ENCODE data around the gene BICC1. TPM values are rescaled to one million over a fixed set of nuclear protein-coding genes. Genes with fewer than 3 reads are reported as not detected.

BICC1 gene
- total RNA-seq (2014; rRNA removed; shearing (Covaris generic)) = 7.9 and 8.7 TPM in 2 replicates
- 2.7 and 3.5 TPM in 2 replicates for polyA plus RNA-seq (2015; cell fraction: cytosol; rRNA removed)
- polyA plus RNA-seq (2015; cell fraction: nucleus; rRNA removed) = 3.0 and 3.2 TPM in 2 replicates

GRCh38 chr10:58512491-58513187 is at the start of gene BICC1:
Gene BICC1 (plus strand): TSS chr10:58512872. CDS start chr10:58513144, 272 bp downstream.
- DNase-seq (ENCODE audit: low read depth) = peak; percentile 6

- no peak for DNase-seq (ENCODE audit: low read depth)
Measured at GRCh38 chr10:58464956-58465355, 47.7 kb upstream of the BICC1 start.

GRCh38 chr10:58465629-58466028 is 47.0 kb upstream of the BICC1 start:
- peak; percentile 32 for DNase-seq (ENCODE audit: low read depth)

GRCh38 chr10:58467931-58468635 is 44.6 kb upstream of the BICC1 start:
- DNase-seq (ENCODE audit: low read depth) = no peak

- peak; percentile 72 for DNase-seq (ENCODE audit: low read depth)
Measured at GRCh38 chr10:58473976-58474375, 38.7 kb upstream of the BICC1 start.

GRCh38 chr10:58475322-58476277 is 37.1 kb upstream of the BICC1 start:
- peak; percentile 80 for DNase-seq (ENCODE audit: low read depth)

- DNase-seq (ENCODE audit: low read depth) = peak; percentile 67
Measured at GRCh38 chr10:58477122-58477521, 35.5 kb upstream of the BICC1 start.

GRCh38 chr10:58477902-58478301 is 34.8 kb upstream of the BICC1 start:
- DNase-seq (ENCODE audit: low read depth) = no peak

- no peak for DNase-seq (ENCODE audit: low read depth)
Measured at GRCh38 chr10:58479045-58479444, 33.6 kb upstream of the BICC1 start.

GRCh38 chr10:58480321-58480720 is 32.4 kb upstream of the BICC1 start:
- no peak for DNase-seq (ENCODE audit: low read depth)

- DNase-seq (ENCODE audit: low read depth) = no peak
Measured at GRCh38 chr10:58481569-58482109, 31.0 kb upstream of the BICC1 start.

- DNase-seq (ENCODE audit: low read depth) = peak; percentile 26
Measured at GRCh38 chr10:58486821-58487220, 25.9 kb upstream of the BICC1 start.

GRCh38 chr10:58488921-58489320 is 23.8 kb upstream of the BICC1 start:
- peak; percentile 21 for DNase-seq (ENCODE audit: low read depth)

- DNase-seq (ENCODE audit: low read depth) = no peak
Measured at GRCh38 chr10:58502956-58503355, 9.7 kb upstream of the BICC1 start.

GRCh38 chr10:58508316-58508715 is 4.4 kb upstream of the BICC1 start:
- peak; percentile 12 for DNase-seq (ENCODE audit: low read depth)

GRCh38 chr10:58511765-58512490 is 744 bp upstream of the BICC1 start:
- no peak for DNase-seq (ENCODE audit: low read depth)

GRCh38 chr10:58513188-58514110 is 777 bp downstream of the BICC1 start:
- DNase-seq (ENCODE audit: low read depth) = peak; percentile 59

GRCh38 chr10:58514111-58514770 is 1.6 kb downstream of the BICC1 start:
- no peak for DNase-seq (ENCODE audit: low read depth)

Measured in HT1080 (cell line).